Bone marrow (tissue), 2 donors: ENCODE data around the gene ATP11A.
"Not testable (repeated sequence)": the region's sequence is repeated elsewhere in the genome, so short reads cannot be mapped to it uniquely, and the experiment has no call there.

Experiments
- DNase-seq, 2 donors: peaks; one replicate each; lab custom pipeline; 2025; lab: John Stamatoyannopoulos, UW

Gene ATP11A

DNA sequence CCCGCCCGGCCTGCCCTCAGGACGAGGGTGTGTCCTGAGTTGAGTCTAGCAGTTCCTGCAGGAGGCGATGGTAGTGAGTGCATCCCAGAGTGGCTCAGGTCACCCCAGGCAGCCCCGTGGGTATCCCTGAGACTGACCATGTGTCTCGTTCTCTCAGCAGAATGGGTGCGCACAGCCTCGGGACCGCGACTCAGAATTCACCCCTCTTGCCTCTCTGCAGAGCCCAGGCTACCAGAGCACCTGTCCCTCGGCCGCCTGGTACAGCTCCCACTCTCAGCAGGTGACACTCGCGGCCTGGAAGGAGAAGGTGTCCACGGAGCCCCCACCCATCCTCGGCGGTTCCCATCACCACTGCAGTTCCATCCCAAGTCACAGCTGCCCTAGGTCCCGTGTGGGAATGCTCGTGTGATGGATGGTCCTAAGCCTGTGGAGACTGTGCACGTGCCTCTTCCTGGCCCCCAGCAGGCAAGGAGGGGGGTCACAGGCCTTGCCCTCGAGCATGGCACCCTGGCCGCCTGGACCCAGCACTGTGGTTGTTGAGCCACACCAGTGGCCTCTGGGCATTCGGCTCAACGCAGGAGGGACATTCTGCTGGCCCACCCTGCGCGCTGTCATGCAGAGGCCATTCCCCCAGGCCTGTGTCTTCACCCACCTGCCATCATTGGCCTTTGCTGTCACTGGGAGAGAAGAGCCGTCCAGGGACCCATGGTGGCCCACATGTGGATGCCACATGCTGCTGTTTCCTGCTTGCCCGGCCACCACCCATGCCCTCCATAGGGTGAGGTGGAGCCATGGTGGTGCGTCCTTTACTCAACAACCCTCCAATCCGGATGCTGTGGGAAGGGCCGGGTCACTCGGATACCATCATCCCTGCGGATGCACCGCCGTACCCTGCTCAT lies 192.1 kb downstream of the ATP11A start:
- DNase-seq, result no peak

- DNase-seq, result no peak
Observed at GRCh38 chr13:112882555-112883024, 192.8 kb downstream of the ATP11A start.

DNA sequence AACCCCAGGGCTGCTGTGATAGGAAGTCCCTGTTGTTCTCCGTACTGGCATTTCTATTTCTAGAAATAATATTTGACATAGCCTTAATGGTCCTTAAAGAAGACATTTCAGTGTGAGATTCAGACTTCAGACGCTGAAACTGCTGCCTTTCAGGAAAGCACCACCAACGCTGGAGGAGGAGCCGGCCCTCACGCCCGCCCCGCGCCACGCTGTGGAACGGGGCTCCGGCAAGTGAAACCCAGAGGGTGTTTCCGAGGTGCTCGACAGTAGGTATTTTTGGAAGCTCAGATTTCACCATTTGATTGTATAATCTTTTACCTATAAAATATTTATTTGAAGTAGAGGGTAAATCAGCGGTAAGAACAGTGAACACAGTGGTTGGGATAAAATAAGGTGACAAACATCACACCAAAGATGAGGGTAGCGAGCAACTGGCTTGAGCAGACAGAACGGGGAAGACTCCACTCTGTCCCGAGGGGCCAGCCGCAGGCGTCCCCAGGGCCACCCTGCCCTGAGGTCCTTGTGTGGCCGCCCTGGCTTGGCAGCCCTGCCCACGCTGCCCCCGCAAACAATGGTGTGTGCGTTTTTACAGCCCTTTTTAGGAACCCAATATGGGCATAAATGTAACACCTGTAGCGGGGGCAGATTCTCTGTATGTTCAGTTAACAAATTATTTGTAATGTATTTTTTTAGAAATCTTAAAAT lies 193.6 kb downstream of the ATP11A start:
- DNase-seq, result no peak

DNA sequence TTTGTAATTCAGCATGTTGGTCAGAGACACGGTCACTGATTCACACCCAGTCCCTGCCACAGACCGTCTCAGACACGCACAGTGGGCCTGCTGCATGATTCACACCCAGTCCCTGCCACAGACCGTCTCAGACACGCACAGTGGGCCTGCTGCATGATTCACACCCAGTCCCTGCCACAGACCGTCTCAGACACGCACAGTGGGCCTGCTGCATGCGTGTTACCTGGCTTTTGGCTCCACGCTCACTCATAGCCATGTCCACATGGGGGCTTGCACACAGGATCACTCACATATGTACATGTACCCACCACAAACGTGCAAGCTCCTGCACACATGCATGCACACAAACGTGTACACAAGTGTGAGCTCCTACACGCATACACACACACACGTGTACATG lies 194.9 kb downstream of the ATP11A start:
- DNase-seq, result not testable (repeated sequence)

- DNase-seq, result no peak
Observed at GRCh38 chr13:112885242-112885781, 195.5 kb downstream of the ATP11A start.

DNA sequence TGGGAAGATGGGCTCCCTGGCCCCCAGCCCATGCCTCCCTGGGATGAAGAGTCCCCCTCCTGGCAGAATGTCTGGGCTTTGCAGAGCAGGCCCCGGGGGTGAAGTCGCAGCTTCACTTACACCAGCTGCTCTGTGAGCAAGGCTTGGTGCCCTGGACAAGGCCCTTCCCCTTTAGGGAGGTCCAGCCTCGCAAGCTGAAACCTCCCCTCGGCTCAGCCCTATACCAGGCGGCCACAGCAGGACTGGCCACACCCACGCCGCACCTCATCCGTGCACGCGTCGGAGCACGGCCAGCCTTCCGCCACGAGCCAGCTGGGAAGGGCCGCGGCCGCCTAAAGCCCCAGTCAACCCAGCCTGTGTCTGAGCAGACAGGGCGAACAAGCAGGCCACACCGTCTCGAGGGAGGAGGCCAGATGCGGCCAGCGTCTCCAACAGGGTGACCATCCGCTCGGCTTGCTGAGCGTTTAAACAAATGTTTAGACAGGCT lies 196.0 kb downstream of the ATP11A start:
- no peak for DNase-seq

DNA sequence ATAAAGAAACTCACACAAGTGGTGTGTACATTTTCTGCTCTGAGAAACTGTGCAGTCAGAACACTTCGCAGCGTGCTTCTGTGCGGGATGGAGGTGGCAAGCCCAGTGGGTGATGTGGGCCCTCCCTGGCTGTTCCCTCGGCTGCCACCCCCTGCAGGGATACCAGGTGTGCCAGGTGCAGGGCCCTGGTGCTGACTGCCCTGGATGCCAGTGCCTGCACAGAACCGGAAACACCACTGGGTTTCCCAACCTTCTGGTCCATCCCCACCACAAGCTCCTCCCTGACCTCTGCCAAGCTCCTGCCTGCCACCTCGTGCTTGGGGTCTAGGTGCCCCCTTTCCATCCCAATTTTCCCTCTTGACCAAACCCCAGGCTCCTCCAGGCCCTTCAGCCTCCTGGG lies 197.3 kb downstream of the ATP11A start:
- no peak for DNase-seq

DNA sequence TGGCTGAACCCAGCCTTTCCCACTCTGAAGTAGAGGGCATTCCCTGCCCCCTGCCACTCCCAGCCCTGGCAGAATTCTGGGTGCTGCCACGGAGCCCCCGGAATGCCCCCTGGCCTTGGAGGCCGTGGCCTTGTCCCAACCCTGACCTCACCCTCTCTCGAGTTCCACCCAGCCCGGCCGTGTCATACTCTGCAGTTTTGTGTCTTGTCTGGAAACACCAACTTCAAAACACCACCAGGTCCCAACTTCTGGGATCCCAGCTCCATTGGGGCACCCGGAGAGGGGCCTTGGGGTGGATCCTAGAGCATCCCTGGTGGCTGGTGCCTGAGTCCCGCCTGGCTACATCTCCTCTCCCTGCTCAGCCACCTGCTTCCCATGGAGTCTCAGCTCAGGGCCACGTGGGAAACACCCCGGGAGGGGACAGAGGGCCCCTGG lies 197.7 kb downstream of the ATP11A start:
- no peak for DNase-seq

- no peak for DNase-seq
Observed at GRCh38 chr13:112888238-112889111, 198.6 kb downstream of the ATP11A start.

- DNase-seq, result no peak
Observed at GRCh38 chr13:112889351-112890290, 199.8 kb downstream of the ATP11A start.

- DNase-seq, result no peak
Observed at GRCh38 chr13:112890316-112891145, 200.7 kb downstream of the ATP11A start.

DNA sequence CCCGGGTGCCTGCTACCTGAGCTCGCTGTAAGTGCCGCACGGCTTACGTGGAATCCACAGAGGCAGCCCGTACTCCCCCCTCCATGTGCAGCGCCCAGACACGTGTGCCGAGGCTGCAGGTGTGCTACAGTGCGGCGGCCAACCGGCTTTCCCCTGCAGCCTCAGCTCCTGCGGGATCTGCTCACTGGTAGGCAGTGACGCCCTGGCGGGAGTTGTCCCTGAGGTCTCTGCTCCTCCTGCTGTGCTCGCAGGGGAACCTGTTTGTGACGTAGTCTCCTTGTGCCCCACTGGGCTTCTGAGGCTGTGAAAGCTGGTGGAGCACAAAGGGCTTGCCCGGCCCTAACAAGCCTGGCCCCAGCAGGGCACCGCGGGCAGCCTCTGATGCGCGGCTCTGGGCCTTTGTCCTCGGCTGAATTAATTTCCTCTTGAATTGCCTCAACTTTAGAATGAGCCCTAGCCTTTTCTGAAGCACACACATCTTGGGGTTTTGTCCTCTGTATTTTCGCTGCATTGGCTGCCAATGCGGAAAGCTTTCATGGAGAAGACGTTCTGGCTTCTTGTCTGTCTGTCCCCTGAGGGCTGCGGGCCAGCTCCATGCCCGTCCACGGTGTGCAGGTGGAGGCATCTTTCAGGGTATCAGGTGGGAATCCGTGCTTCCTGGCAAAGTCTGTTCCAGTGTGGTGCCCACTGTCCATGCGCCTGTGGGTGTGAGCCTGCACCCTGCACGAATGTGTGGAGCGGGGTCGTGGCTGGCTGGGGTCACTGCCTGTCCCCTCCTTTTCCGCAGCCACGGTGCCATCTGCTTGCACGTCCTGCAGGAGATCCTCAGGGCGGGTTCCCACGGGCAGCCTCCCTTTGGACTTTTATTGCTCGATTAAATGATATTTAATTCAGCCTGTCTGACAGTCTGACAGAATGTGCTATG lies 201.9 kb downstream of the ATP11A start:
- DNase-seq, result no peak

DNA sequence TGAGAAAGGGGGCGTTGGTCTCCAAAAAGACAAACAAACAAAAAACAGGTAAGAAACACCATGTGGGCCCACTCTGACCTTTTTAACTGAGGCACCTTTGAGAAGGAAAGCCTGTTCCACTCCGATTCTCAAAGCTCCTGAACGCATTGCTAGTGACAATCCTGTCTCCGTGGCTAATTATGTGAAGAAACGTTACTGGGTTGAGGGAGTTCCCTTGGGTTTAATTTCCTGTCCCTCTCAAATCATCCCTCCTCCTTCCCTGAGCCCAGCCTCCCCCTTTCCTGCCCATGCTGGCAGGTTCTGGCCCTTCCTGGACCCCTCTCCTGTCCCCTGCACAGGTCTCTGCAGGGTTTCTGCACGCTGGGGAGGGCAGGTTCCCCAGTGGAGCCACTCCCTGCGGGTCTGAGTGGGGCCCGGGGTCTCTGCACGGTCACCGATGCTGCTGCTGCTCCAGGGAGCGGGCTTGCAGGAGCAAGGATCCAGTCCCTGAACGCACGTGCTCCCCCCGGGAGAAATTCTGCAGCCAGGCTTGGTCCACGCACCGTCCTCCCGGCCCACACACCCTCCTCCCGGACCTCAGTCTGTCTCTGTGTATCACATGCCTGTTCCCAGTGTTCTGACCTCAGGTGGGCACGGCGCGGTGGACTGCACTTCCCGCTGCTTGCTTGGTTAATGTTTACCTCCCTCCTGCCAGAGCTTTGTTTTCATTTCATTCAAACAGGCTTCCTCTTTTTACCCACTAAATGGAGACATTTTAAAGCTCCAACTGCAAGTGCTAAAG lies 202.8 kb downstream of the ATP11A start:
- peak in 1 of 2 donors; percentile 26 for DNase-seq

GRCh38 chr13:112893207-112893569 lies 203.3 kb downstream of the ATP11A start:
- no peak for DNase-seq

- no peak for DNase-seq
Observed at GRCh38 chr13:112893570-112894422, 204.0 kb downstream of the ATP11A start.

GRCh38 chr13:112894423-112894672 lies 204.5 kb downstream of the ATP11A start:
- DNase-seq, result no peak
